Astrocyte (in vitro differentiated cells and primary cell): ENCODE data around the gene PNPLA5.

Experiments
- EZH2 ChIP-seq: IDR thresholded peaks from 2 replicates; pipeline ENCODE4 v1.6.1; 2012; ENCODE audit warnings: mild to moderate bottlenecking, low read length, inconsistent platforms; ENCODE audit not compliant: insufficient read depth
- TF ChIP-seq, protein P1 (sequence below): IDR thresholded peaks from 2 replicates; pipeline ENCODE4 v1.5.1; 2011; ENCODE audit warnings: low read depth, mild to moderate bottlenecking, inconsistent platforms, low read length, moderate library complexity; ENCODE audit not compliant: insufficient read depth

DNA sequence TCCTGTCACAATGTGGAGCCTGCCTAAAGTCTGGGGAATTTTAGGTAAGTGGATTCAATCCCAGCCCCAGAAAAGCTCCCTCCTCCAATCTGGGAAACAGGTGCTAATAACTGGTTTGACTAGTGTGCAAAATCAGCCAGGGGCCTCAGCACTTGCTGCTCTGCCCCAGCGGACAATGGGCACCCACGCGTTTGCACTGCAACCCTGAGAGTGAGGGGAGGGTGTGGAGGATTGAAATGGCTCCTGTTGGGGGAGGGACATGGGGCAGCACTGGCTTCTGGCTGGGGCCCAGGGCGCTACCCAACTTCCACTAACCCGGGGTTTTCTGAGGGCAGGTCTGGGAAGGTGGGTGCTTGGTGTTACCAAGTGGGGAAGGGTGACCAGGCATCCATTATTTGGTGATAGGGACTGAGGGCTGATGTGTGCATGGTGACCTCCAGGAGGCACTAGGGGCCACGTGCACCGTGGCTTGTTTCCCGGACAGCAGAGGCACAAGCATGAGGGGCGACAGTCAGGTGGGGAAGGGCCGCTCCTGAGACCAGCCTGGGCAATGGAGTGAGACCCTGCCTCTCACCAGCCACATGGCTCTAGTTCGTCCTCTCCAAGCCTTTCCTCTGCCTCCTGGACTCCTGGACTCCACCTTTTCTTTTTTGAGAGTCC is 4.3 kb upstream of the PNPLA5 start:
- TF ChIP-seq, protein P1, sequence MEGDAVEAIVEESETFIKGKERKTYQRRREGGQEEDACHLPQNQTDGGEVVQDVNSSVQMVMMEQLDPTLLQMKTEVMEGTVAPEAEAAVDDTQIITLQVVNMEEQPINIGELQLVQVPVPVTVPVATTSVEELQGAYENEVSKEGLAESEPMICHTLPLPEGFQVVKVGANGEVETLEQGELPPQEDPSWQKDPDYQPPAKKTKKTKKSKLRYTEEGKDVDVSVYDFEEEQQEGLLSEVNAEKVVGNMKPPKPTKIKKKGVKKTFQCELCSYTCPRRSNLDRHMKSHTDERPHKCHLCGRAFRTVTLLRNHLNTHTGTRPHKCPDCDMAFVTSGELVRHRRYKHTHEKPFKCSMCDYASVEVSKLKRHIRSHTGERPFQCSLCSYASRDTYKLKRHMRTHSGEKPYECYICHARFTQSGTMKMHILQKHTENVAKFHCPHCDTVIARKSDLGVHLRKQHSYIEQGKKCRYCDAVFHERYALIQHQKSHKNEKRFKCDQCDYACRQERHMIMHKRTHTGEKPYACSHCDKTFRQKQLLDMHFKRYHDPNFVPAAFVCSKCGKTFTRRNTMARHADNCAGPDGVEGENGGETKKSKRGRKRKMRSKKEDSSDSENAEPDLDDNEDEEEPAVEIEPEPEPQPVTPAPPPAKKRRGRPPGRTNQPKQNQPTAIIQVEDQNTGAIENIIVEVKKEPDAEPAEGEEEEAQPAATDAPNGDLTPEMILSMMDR = no peak
- no peak for TF ChIP-seq EZH2
